ENCODE results near the gene EPHB2.

EPHB2 gene

DNA sequence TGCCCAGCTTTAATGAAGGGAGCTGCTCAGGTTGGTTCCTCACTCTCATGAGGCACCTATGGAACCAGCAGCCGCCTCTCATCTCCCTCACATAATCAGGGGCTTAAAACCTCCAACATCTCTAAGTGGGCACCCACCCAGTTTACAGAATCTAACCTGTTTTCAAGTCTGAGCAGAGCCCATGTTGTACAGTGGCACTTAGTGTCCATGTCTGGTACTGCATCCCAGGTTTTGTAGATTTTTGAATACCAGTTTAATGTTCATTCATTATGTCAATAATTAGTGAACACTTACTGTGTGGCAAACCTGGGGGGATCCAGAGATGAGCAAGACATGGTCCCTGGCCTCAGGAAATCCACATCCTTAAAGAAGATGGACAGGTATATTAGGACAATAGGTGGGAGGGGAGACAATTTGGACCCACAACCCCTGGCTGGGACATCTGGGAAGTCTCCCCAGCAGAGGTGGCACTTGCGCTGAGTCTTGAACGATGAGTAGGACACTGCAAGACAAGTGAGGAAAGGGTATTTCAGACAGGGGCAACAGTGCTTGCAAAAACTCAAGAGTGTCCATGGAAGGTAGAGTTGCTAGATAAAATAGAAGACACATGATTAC lies 178.7 kb downstream of the EPHB2 start:
- no peak overlapping the region for H3K9ac ChIP-seq (ENCODE audit: low read depth, low read length)
- no peaks in the 10 kb centered on the region for H3K36me3 ChIP-seq (ENCODE audit: insufficient read depth, low read length)
- H3K27me3 ChIP-seq (ENCODE audit: control insufficient read depth, insufficient read depth, low read length): no peaks in the 10 kb centered on the region
- peaks cover 4% of the 10 kb centered on the region for H3K4me1 ChIP-seq (ENCODE audit: control insufficient read depth, insufficient read depth, low read length)
- no peaks in the 10 kb centered on the region for H3K9me3 ChIP-seq (replicated peaks; ENCODE audit: low read length)
- no peak overlapping the region for H3K4me3 ChIP-seq (ENCODE audit: low read length)
- H3K4me2 ChIP-seq (ENCODE audit: low read length): no peak overlapping the region

DNA sequence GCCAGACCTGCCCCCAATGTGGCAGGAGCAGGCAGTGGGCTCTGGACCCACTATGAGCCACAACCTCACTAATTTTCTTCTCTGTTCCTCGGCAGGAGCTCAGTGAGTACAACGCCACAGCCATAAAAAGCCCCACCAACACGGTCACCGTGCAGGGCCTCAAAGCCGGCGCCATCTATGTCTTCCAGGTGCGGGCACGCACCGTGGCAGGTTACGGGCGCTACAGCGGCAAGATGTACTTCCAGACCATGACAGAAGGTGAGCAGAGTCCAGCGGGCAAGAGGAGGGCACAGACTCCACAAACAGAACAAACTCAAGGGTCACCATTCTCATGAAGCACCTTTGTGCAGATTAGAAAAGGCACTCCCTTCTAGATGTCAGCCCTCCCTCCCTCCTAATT lies 182.2 kb downstream of the EPHB2 start:
- H3K27me3 ChIP-seq (ENCODE audit: control insufficient read depth, insufficient read depth, low read length): no peaks in the 10 kb centered on the region
- no peak overlapping the region for H3K9ac ChIP-seq (ENCODE audit: low read depth, low read length)
- no peaks in the 10 kb centered on the region for H3K36me3 ChIP-seq (ENCODE audit: insufficient read depth, low read length)
- H3K4me1 ChIP-seq (ENCODE audit: control insufficient read depth, insufficient read depth, low read length): peaks cover 4% of the 10 kb centered on the region
- H3K4me2 ChIP-seq (ENCODE audit: low read length): no peak overlapping the region
- no peaks in the 10 kb centered on the region for H3K9me3 ChIP-seq (replicated peaks; ENCODE audit: low read length)
- no peak overlapping the region for H3K4me3 ChIP-seq (ENCODE audit: low read length)

DNA sequence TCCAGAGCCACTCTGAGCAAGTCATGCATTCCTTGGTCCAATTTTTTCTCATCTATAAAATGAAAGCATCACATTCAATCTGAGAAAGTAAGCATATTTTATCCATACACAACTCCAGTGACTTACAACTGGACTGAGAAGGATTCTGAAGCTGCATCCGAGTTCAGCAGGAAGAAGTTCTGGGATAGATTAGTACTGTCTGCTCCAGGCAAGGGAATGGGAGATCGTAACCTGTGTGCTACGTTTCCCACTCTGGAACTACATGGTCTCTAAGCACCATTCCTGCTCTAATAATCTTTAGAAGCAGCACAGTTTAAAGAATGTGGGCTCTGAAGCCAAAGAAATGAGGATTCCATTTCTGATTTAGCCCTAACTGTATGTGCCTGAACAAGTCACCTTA lies 182.7 kb downstream of the EPHB2 start:
- Histone ChIP-seq H3K9me3 (replicated peaks; ENCODE audit: low read length) (no peaks in the 10 kb centered on the region), H3K4me3 (ENCODE audit: low read length) (no peak overlapping the region), H3K9ac (ENCODE audit: low read depth, low read length) (no peak overlapping the region), H3K36me3 (ENCODE audit: insufficient read depth, low read length) (no peaks in the 10 kb centered on the region), H3K27me3 (ENCODE audit: control insufficient read depth, insufficient read depth, low read length) (no peaks in the 10 kb centered on the region), H3K4me2 (ENCODE audit: low read length) (no peak overlapping the region), H3K4me1 (ENCODE audit: control insufficient read depth, insufficient read depth, low read length) (peaks cover 4% of the 10 kb centered on the region)

GRCh38 chr1:22895357-22895756 lies 184.7 kb downstream of the EPHB2 start:
- H3K9me3 ChIP-seq (replicated peaks; ENCODE audit: low read length): no peaks in the 10 kb centered on the region
- no peak overlapping the region for H3K4me3 ChIP-seq (ENCODE audit: low read length)
- H3K36me3 ChIP-seq (ENCODE audit: insufficient read depth, low read length): no peaks in the 10 kb centered on the region
- H3K4me2 ChIP-seq (ENCODE audit: low read length): no peak overlapping the region
- H3K9ac ChIP-seq (ENCODE audit: low read depth, low read length): no peak overlapping the region
- H3K4me1 ChIP-seq (ENCODE audit: control insufficient read depth, insufficient read depth, low read length): no peaks in the 10 kb centered on the region
- no peaks in the 10 kb centered on the region for H3K27me3 ChIP-seq (ENCODE audit: control insufficient read depth, insufficient read depth, low read length)

DNA sequence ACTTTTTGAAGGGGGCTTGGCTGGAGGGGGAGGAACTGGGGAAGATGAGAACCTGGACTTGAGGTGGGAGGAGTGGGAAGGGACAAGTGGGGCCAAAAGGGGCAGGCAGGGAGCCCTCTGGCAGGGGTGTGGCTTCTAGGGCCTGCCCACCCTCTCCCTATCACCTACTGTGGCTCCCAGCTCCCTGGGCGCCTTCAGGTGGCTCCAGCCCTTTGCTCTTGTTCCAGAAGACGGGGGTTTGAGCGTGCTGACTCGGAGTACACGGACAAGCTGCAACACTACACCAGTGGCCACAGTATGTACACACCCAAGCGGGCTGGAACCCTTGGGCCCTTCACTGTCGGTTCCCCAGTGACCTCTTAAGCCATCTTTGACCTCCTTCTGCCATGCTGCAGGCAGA lies 185.5 kb downstream of the EPHB2 start:
- no peaks in the 10 kb centered on the region for H3K4me1 ChIP-seq (ENCODE audit: control insufficient read depth, insufficient read depth, low read length)
- no peak overlapping the region for H3K9ac ChIP-seq (ENCODE audit: low read depth, low read length)
- H3K9me3 ChIP-seq (replicated peaks; ENCODE audit: low read length): no peaks in the 10 kb centered on the region
- no peak overlapping the region for H3K4me3 ChIP-seq (ENCODE audit: low read length)
- H3K4me2 ChIP-seq (ENCODE audit: low read length): no peak overlapping the region
- no peaks in the 10 kb centered on the region for H3K27me3 ChIP-seq (ENCODE audit: control insufficient read depth, insufficient read depth, low read length)
- H3K36me3 ChIP-seq (ENCODE audit: insufficient read depth, low read length): no peaks in the 10 kb centered on the region

DNA sequence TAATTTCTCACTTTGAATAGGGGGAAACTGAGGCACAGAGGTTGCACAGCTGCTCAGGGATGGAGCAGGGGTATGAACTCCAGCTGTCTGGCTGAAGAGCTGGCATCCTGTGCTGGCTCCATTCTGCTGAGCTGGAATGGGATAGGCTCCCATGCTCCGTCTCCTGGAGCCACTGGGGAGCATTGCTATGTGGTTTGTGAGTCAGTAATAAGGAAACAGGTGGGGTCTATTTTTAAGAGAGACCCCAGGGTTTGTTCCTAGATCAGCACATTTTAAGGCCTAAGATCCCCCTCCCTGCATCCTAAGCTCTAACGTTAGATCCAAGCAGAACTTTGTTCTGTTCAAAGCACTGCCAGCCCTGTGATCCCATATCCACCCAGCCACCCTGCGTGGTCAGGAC lies 189.8 kb downstream of the EPHB2 start:
- Histone ChIP-seq H3K9ac (ENCODE audit: low read depth, low read length) (no peak overlapping the region), H3K4me1 (ENCODE audit: control insufficient read depth, insufficient read depth, low read length) (no peaks in the 10 kb centered on the region), H3K9me3 (replicated peaks; ENCODE audit: low read length) (no peaks in the 10 kb centered on the region), H3K36me3 (ENCODE audit: insufficient read depth, low read length) (no peaks in the 10 kb centered on the region), H3K4me3 (ENCODE audit: low read length) (no peak overlapping the region), H3K27me3 (ENCODE audit: control insufficient read depth, insufficient read depth, low read length) (no peaks in the 10 kb centered on the region), H3K4me2 (ENCODE audit: low read length) (no peak overlapping the region)

DNA sequence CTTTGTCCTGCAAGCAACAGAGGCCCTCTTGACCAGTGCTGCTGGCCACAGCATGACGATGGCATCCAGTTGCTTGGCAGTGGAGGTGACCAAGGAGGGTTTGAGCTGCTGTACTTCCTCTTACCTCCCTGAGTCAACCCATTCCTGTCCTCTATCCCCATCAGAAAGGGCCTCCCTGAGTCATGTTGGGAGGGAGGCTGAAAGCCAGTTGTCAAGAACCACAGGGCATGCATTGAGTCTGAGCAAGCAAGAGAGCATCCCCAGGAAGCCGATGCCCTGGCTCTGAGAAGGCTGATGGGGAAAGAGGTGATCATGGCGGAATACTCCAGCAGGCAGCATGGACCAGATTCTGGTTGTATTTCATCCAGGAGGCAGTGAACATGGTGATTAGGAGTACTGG lies 192.5 kb downstream of the EPHB2 start:
- no peak overlapping the region for H3K9ac ChIP-seq (ENCODE audit: low read depth, low read length)
- no peaks in the 10 kb centered on the region for H3K9me3 ChIP-seq (replicated peaks; ENCODE audit: low read length)
- H3K4me2 ChIP-seq (ENCODE audit: low read length): no peak overlapping the region
- no peaks in the 10 kb centered on the region for H3K27me3 ChIP-seq (ENCODE audit: control insufficient read depth, insufficient read depth, low read length)
- no peaks in the 10 kb centered on the region for H3K36me3 ChIP-seq (ENCODE audit: insufficient read depth, low read length)
- H3K4me1 ChIP-seq (ENCODE audit: control insufficient read depth, insufficient read depth, low read length): no peaks in the 10 kb centered on the region
- H3K4me3 ChIP-seq (ENCODE audit: low read length): no peak overlapping the region

DNA sequence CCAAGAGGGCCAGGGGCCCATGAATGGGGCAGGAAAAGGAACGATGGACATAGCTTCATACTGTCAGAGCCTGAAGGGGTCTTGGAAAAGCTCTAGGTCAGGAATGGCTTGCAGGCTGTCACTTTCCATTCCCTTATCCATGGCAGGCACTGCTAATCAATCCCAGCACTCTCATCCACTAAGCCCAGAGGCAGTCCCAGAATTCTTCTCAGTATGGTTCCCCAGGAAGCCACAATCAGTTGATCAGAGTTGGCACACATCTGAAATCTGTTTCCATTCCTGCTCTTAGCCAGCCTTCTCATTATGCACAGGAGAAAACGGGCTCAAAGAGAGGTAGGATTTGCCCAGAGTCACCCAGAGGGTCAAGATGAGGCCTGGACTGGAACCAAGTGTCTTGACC lies 196.3 kb downstream of the EPHB2 start:
- Histone ChIP-seq H3K4me1 (ENCODE audit: control insufficient read depth, insufficient read depth, low read length) (no peaks in the 10 kb centered on the region), H3K4me2 (ENCODE audit: low read length) (no peak overlapping the region), H3K27me3 (ENCODE audit: control insufficient read depth, insufficient read depth, low read length) (no peaks in the 10 kb centered on the region), H3K9ac (ENCODE audit: low read depth, low read length) (no peak overlapping the region), H3K4me3 (ENCODE audit: low read length) (no peak overlapping the region), H3K36me3 (ENCODE audit: insufficient read depth, low read length) (no peaks in the 10 kb centered on the region), H3K9me3 (replicated peaks; ENCODE audit: low read length) (no peaks in the 10 kb centered on the region)

GRCh38 chr1:22907528-22907927 lies 196.9 kb downstream of the EPHB2 start:
- Histone ChIP-seq H3K4me2 (ENCODE audit: low read length) (no peak overlapping the region), H3K9me3 (replicated peaks; ENCODE audit: low read length) (no peaks in the 10 kb centered on the region), H3K36me3 (ENCODE audit: insufficient read depth, low read length) (no peaks in the 10 kb centered on the region), H3K9ac (ENCODE audit: low read depth, low read length) (no peak overlapping the region), H3K4me3 (ENCODE audit: low read length) (no peak overlapping the region), H3K4me1 (ENCODE audit: control insufficient read depth, insufficient read depth, low read length) (no peaks in the 10 kb centered on the region), H3K27me3 (ENCODE audit: control insufficient read depth, insufficient read depth, low read length) (no peaks in the 10 kb centered on the region)

GRCh38 chr1:22908880-22909426 lies 198.3 kb downstream of the EPHB2 start:
- Histone ChIP-seq H3K4me2 (ENCODE audit: low read length) (no peak overlapping the region), H3K27me3 (ENCODE audit: control insufficient read depth, insufficient read depth, low read length) (no peaks in the 10 kb centered on the region), H3K9me3 (replicated peaks; ENCODE audit: low read length) (no peaks in the 10 kb centered on the region), H3K4me1 (ENCODE audit: control insufficient read depth, insufficient read depth, low read length) (no peaks in the 10 kb centered on the region), H3K4me3 (ENCODE audit: low read length) (no peak overlapping the region), H3K9ac (ENCODE audit: low read depth, low read length) (no peak overlapping the region), H3K36me3 (ENCODE audit: insufficient read depth, low read length) (no peaks in the 10 kb centered on the region)

DNA sequence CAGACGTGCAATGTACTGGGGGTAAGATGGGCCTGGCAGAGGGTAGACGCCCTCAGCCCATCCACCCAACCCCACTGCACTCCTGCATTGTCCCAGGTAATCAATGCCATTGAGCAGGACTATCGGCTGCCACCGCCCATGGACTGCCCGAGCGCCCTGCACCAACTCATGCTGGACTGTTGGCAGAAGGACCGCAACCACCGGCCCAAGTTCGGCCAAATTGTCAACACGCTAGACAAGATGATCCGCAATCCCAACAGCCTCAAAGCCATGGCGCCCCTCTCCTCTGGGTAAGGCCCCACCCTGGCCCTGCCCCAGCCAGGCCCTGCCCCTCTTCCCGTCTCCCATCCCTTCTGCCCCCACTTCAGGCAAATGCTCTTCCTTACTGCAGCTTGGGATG lies 199.6 kb downstream of the EPHB2 start:
- no peaks in the 10 kb centered on the region for H3K4me1 ChIP-seq (ENCODE audit: control insufficient read depth, insufficient read depth, low read length)
- no peak overlapping the region for H3K4me2 ChIP-seq (ENCODE audit: low read length)
- no peak overlapping the region for H3K4me3 ChIP-seq (ENCODE audit: low read length)

GRCh38 chr1:22910986-22911651 lies 200.5 kb downstream of the EPHB2 start:
- peaks cover under 1% of the 10 kb centered on the region for H3K4me1 ChIP-seq (ENCODE audit: control insufficient read depth, insufficient read depth, low read length)
- H3K9ac ChIP-seq (ENCODE audit: low read depth, low read length): no peak overlapping the region
- H3K4me3 ChIP-seq (ENCODE audit: low read length): no peak overlapping the region
- H3K4me2 ChIP-seq (ENCODE audit: low read length): no peak overlapping the region
- H3K9me3 ChIP-seq (replicated peaks; ENCODE audit: low read length): no peaks in the 10 kb centered on the region
- H3K36me3 ChIP-seq (ENCODE audit: insufficient read depth, low read length): no peaks in the 10 kb centered on the region
- peaks cover 2% of the 10 kb centered on the region for H3K27me3 ChIP-seq (ENCODE audit: control insufficient read depth, insufficient read depth, low read length)

More for the DNA sequence above, 199.6 kb downstream of the EPHB2 start:
- no peaks in the 10 kb centered on the region for H3K36me3 ChIP-seq (ENCODE audit: insufficient read depth, low read length)
- H3K27me3 ChIP-seq (ENCODE audit: control insufficient read depth, insufficient read depth, low read length): peaks cover 2% of the 10 kb centered on the region
- H3K9ac ChIP-seq (ENCODE audit: low read depth, low read length): no peak overlapping the region
- H3K9me3 ChIP-seq (replicated peaks; ENCODE audit: low read length): no peaks in the 10 kb centered on the region
